ENCODE measurements around the gene PTPN14.

DNA sequence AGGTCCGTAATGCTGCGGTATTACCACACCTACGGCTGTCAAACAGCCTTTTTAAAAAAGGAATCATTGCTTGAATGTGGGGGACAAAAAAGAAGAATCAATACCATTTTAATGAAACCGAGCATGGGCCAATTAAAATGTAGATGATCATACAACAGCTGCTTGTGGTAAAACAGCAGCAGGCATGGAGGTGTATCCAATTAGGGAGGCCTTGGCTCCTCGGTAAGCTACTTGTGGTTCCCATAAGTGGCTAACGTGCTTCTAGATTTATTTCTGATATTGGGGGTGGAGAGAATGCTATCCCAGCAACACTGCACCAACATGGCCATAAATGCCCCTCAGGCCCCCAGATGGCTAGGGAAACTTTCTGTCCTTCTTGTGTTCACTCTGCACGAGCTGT lies 1.8 kb downstream of the PTPN14 start:
- TF ChIP-seq YY1 (IDR thresholded peaks at IDR 0.05; ENCODE audit: extremely low read depth, insufficient replicate concordance, low read depth, low read length) (no peak), JUND (IDR thresholded peaks at IDR 0.05) (no peak), EGR1 (IDR thresholded peaks at IDR 0.05; ENCODE audit: low read depth) (no peak), ZNF274 (IDR thresholded peaks at IDR 0.05; ENCODE audit: low read depth, low read length) (no peak), RAD21 (IDR thresholded peaks at IDR 0.05; ENCODE audit: low read depth) (no peak), EZH2phosphoT487 (IDR thresholded peaks at IDR 0.05; ENCODE audit: borderline replicate concordance) (no peak), POLR2AphosphoS5 (IDR thresholded peaks at IDR 0.05; ENCODE audit: low read depth, low read length) (no peak), EZH2 (IDR thresholded peaks at IDR 0.05) (no peak)
- TF ChIP-seq, protein P1, sequence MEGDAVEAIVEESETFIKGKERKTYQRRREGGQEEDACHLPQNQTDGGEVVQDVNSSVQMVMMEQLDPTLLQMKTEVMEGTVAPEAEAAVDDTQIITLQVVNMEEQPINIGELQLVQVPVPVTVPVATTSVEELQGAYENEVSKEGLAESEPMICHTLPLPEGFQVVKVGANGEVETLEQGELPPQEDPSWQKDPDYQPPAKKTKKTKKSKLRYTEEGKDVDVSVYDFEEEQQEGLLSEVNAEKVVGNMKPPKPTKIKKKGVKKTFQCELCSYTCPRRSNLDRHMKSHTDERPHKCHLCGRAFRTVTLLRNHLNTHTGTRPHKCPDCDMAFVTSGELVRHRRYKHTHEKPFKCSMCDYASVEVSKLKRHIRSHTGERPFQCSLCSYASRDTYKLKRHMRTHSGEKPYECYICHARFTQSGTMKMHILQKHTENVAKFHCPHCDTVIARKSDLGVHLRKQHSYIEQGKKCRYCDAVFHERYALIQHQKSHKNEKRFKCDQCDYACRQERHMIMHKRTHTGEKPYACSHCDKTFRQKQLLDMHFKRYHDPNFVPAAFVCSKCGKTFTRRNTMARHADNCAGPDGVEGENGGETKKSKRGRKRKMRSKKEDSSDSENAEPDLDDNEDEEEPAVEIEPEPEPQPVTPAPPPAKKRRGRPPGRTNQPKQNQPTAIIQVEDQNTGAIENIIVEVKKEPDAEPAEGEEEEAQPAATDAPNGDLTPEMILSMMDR (IDR thresholded peaks at IDR 0.05 in 2 of 3, conservative IDR thresholded peaks at IDR 0.05 in 1 of 3; ENCODE audit: borderline replicate concordance in 1 of 3, insufficient read depth in 1 of 3, low read depth in 2 of 3, low read length in 2 of 3) = no peak
